Activated CD4-positive, alpha-beta T cell treated with anti-CD3 and anti-CD28 coated beads for 48 hours (primary cell): ENCODE measurements around the gene BGN.

Source experiments
- DNase-seq: peaks from one replicate; pipeline ENCODE4 v3.0.0-alpha.2; 2020

The BGN gene

GRCh38 chrX:153510383-153510782, 15.6 kb downstream of the BGN start:
- no peak for DNase-seq

DNA sequence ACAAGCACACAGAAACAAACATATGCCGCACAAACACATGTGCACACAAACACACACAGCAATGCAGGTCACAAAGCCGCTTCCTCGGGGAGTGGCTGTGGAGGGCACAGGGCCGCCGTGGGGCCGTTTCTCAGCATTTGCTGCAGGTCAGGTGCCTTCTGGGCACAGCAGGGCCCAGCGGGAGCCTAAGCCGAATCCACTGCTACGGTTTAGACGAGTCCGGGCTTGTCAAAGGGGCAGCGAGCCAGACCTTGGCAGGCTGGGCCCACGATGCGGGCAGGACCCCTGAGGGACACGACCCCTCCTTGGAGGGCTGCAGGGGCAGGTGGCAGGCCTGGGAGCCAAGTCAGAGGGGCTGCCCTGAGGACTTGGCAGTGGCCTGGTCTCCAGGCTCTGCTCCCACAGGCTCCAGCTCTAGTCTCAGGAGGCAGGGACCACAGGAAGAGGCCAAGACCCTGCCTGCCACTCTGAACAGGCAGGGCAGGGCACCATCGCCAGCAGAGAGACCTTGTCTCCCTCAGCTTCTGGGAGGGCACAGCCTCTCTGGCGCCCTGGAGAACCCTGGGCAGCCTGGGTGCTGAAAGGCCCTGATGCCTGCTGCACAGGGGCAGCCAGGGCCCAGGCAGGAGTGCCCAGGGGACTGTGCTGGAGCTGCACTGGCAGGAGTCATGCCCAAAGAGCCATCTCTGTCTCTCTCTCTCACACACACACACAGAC, 17.2 kb downstream of the BGN start:
- DNase-seq = no peak

DNA sequence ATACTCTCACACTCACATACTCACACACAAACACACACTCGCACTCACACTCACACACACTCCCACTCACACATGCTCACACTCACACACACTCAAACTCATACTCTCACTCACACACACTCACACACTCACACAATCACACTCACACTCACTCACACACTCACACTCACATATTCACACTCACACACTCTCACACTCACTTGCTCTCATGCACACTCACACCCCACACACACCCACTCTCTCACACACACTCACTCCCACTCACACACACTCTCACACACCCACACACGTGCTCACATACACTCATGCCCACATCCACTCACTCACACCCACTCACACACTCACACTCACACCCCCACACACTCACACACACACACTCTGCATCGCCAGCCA, 17.7 kb downstream of the BGN start:
- DNase-seq = no peak

DNA sequence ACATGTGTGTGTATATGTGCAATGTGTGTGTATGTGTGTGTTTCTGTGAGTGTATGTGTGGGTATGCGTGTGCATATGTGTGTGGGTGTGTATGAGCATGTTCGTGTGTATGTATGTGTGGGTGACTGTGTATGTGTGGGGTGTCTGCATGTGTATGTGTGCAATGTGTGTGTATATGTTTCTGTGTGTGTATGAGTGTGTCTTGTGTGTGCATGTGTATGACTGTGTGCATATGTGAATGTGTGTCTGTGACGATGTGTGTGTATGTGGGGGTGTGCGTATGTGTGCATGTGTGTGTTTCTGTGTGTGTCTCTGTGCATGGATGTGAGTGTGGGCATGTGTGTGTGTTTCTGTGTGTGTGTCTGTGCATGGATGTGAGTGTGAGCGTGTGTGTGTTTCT, 18.5 kb downstream of the BGN start:
- DNase-seq = no peak

DNA sequence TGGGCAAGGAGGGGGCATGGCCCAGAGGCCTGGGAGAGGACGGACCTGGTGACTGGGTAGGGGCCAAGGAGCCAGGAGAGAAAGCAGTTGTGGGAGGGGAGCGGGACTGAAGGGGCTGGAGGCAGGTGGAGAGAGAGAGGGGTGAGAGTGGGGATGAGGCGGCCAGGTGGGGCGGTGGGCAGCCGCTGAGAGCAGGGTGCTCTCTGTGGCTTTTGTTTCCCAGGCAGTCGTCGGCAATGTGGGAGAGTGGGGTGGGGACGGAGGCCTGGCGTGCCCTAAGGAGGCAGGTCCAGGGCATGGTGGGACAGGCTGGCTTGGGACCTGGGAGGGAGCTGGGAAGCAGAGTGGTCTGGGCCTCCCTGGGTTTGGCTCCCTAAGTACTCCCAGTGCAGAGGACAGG, 19.5 kb downstream of the BGN start:
- DNase-seq = no peak

- DNase-seq = no peak
Observed at GRCh38 chrX:153515435-153515834, 20.7 kb downstream of the BGN start.

GRCh38 chrX:153516073-153516472, 21.3 kb downstream of the BGN start:
- no peak for DNase-seq

GRCh38 chrX:153517423-153517822, 22.6 kb downstream of the BGN start, which contains the start of gene ATP2B3:
ATP2B3 (plus strand) TSS chrX:153517642; CDS start chrX:153536248, 18,606 bp downstream.
- no peak for DNase-seq

DNA sequence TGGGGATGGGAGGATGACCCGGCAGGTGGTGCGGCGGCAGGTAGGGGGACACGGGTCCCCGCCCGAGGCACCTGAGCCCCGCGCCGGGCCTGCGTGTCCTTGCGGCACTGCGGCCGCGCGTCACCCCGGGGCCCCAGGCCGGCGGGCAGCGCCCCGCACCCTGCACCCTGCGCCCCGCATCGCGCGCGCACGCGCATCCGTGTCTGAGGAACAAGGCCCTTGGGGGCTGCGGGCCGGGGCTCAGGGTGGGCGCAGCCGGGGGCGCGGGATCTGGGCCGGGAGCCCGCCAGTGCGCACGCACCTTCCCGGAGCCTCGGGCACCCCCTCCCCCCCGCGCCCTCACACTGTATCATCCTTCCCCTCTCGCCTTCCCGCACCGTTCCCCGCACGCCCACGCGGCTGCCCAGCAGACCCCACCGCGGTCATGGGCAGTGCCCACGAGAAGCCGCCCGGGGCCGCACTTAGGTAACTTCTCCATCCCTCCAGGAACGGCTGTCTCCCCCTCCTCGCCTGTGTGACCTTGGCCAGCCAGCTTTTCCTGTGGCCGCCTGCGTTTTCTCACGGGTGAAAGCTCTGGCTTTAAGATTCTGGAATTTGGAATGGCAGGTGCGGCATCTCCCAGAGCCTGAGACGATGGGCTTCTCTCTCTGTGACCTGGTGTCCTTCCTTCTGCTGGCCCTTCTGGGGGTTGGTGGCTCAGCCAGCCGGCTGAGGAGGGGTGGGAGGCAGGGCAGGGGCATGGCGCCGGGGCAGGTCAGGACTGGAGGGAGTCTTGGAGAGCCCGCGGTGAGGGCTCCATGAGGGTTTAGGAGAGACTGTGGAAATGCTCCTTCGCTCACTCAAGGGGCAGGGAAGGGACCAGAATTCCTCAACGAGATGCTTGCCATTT, 23.4 kb downstream of the BGN start:
- no peak for DNase-seq

DNA sequence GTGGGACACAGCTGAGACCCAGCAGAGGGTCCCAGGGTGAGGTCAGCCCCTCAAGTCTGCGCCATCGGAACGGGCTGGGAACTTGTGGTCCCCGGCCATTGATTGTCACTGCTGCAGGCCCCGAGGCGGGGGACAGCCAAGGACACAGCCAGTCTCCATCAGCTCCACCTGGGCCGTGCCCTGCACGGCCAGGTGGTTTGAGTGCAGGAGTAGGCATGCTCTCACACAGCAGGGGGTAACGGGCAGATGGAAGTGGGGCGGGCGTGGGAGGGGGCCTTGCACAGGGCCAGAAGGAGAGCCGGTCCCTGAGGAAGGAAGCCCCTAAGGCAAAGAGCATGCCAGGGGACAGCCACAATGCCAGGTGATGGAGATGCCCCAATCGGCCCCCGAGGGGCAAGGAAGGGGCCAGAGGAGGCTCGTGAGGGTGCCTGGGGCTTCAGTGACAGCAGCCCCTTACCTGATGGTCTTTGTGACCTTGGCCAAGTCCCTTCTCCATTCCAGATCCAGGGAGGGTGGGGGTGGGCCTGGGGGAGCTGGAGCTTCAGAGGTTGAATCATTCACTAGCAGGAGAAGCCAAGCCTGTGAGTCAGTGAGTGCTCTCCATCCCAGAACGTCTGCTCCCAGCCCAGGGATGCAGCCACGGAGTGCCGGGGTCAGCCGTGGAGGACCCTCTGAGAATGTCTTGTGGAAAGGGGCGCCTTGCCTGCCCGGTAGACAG, 24.9 kb downstream of the BGN start:
- DNase-seq = no peak

DNA sequence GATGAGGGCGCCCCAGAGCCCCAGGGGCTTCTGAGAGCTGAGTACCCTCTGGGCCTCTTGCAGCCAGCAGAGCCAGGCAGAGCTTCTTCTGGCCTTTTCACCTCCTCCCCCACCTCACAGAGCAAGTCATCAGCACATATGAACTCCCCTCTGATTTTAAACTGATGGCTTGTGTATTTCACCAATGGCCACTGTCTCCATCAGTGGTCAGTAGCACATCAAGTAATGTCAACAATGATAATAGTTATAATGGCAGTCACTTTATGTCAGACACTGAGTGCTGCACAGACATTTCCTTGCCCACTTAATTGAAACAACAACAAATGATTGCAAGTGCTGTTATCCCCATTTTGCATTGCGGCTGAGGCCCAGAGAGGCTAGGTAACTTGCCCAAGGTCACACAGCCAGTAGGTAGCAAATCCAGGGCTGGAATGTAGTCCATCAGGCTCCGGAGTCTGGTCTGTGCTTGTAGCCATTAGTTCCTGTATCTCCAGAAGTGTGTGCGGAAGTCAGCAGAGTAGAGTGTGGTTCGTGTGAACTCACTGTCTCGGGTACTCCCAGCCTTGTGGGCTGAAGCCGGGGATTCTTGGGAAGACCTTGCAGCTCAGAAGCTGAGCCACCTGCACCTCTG, 25.6 kb downstream of the BGN start:
- DNase-seq = no peak

DNA sequence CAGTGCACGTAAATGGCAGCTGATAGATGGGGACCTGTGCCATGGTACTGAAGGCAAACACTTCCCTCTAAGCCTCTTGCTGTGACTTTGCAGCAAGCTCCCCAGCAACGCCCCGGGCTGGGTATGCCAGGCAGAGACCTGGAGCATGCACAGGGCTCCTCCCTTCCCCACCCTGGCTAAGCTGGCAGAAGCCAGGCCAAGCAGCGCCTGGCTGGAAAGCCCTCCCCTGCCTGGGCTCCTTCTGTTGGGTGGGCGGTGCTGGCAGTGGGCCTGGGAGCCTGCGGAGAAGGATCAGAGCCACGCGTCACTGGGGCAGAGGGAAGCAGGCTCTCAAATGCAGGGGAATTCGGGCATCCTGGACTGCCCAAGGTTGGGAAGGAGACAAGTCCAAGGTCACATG, 26.3 kb downstream of the BGN start:
- DNase-seq = no peak

GRCh38 chrX:153522259-153522658, 27.5 kb downstream of the BGN start:
- no peak for DNase-seq

GRCh38 chrX:153523269-153523668, 28.5 kb downstream of the BGN start:
- no peak for DNase-seq

- no peak for DNase-seq
Observed at GRCh38 chrX:153524234-153524633, 29.5 kb downstream of the BGN start.

DNA sequence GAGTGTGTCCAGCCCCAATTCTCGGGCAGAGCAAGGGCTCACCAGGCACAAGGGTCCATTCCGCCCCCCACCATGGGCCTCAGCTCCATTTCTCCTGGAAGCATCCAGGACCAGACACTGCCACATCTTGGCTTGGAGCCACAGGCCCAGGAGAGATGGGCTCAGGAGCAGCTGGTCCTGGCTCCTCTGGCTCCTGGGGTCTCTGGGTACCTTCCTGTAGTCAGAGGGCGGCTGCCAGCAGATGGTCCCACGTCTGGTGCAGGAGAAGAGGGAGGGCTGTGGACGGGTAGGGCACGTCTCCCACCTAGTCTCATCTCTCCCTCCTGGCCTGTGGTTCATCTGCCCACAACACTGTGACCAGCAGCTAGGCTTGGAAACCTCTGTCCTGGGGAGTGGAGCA, 30.7 kb downstream of the BGN start:
- no peak for DNase-seq

GRCh38 chrX:153526042-153526441, 31.3 kb downstream of the BGN start:
- no peak for DNase-seq

DNA sequence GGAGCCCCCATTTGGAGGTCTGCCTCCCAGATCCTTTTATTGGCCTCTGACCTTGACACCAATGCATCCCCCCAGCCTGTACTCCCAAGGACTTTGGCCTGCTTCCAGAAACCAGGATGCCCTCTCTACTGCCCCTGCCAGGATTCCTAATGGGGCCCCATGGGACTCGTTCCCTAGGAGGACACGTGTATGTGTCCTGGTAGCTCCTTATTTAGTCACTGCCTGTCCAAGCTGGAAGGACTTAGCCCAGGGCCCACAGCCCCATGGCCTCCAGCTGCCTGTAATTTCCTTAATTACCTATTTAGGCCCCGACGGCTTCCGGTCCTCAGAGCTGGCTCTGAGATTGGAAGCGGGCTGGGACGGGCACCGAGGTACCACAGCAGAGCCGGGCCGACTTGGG, 32.0 kb downstream of the BGN start:
- no peak for DNase-seq

DNA sequence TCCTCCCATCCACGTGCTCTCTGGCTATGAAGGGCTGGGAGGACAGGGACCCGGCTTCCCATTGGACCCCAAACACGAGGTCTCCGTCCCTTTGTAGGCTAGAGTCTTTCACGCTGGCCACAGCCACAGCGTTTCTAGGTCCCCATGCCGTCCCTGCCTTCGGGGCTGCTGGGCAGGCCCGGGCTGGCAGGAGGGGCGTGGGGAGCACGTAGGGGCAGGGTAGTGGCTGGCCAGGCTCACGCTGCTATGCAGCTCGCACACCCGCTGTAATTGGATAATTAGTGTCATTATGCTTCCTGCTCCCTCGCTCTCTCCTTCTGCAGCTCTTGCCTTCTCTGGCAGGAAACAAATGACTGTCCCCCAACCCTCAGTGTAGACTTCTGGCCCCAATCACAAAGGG, 32.4 kb downstream of the BGN start:
- DNase-seq = no peak

DNA sequence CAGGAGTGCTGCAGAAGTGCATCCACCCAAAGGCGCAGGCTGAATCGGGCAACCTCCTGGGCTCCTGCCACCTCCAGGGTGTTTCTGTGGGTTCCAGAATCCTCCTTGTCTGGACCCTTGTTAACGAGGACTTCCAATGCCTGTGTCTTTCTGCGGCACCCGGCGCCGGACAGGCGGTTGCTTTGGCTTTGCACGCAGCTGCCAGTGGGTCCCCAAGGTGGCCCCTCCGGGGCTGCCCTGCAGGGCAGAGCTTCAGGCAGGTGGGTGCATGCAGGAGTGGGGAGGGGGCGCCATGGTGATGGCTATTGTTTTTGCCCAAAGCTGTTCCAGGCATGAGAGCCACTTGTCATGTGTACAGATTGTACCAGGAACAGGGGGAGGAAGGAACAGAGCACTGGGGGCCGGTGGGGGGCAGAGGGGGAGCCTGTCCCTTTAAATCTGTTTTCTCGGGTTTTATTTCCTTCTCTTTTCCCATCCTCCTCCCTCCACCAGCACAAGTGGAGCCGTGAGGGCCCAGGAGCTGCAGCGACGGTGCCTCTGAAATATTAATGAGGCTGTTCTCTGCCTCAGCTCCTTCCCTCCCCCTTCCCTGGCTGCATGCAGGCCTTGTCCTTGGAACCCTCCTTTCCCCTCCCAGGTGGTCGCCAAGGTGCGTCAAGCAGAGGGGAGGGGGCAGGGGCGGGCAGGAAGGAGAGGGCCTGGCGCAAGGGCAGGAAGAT, 35.8 kb downstream of the BGN start:
- no peak for DNase-seq

- no peak for DNase-seq
Observed at GRCh38 chrX:153533091-153533490, 38.3 kb downstream of the BGN start.

- no peak for DNase-seq
Observed at GRCh38 chrX:153537080-153537479, 42.3 kb downstream of the BGN start.
